Activated CD4-positive, CD25-positive, alpha-beta regulatory T cell treated with anti-CD3 and anti-CD28 coated beads, Interleukin-2, amount 50 U/mL, for 16 hours (primary cell): ENCODE measurements around the gene FADS1.

Experiments used
- DNase-seq: peaks from one replicate; pipeline ENCODE4 v3.0.0-alpha.2; 2020; ENCODE audit warnings: low read depth, low spot score

The FADS1 gene

DNA sequence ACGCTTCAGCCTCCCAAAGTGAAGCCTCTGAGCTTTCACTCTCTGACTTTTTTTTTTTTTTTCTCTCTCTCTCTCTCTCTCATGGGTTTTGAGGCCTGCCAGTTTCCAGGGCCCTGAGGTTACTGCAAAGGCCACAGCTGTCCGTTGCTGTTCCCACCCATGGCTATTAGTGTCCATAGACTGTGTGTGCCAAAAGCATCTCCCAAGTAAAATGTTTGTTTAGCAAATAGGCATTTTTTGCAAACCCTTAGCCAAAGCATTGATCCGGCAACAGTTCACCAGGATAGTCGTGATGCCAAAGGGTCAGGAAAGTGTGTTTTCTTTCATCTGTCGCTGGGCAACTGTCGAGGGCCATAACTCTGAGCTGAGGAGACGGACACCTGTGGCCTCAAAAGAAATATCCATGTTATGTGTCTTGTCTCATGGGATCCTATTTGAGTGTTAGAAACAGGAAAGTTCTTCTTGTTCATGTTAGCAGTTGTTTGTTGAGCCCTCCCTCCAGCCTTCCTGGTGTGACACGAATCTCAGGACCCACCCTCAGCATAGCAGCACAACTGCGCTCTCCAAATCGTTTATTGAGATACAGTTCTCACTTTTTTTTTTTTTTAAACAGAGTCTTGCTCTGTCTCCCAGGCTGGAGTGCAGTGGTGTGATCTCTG lies 29.7 kb upstream of the FADS1 start:
- DNase-seq, result no peak

DNA sequence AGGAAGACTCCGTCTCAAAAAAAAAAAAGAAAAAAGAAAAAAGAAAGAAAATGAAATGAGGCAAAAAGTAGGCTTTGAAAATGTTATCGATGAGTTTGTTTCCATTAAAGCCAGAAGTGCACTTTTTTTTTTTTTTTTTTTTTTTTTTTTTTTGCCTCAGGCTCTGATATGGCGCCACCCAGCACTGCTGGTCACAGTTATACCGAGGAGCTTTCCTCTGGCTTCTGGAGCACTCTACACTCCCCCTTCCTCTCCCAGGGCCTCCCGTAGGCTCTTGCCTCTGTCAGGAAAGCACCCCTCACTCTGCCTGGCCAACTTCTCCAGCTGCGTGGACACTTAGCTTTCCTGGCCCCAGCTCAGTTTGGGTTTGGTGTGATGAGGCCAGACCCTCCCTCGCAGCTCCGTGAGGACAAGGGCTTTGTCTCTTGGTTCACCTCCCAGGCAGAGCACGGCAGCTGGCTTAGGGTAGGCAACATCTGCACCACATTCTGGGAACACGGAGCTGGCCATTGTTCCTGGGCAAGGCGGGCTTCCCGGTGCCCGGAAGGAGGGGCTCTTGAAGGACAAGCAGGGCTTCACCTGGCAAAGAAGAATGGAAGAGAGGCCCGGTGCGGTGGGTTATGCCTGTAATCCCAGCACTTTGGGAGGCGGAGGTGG lies 28.2 kb upstream of the FADS1 start:
- DNase-seq, result no peak

DNA sequence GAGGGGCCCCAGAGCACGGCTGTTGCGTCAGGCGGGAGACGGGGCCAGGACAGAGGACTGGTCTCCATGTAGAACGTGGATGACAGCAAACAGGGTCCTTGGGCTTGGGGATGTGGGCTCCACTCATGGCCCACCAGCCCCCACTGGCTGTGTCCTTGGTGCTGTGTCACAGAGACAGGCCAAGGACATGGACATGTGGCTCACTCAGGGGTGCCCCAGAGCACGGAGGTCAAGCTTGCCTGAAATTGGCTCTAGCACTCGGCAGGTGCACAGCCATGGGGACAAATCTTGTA lies 25.7 kb upstream of the FADS1 start:
- no peak for DNase-seq

DNA sequence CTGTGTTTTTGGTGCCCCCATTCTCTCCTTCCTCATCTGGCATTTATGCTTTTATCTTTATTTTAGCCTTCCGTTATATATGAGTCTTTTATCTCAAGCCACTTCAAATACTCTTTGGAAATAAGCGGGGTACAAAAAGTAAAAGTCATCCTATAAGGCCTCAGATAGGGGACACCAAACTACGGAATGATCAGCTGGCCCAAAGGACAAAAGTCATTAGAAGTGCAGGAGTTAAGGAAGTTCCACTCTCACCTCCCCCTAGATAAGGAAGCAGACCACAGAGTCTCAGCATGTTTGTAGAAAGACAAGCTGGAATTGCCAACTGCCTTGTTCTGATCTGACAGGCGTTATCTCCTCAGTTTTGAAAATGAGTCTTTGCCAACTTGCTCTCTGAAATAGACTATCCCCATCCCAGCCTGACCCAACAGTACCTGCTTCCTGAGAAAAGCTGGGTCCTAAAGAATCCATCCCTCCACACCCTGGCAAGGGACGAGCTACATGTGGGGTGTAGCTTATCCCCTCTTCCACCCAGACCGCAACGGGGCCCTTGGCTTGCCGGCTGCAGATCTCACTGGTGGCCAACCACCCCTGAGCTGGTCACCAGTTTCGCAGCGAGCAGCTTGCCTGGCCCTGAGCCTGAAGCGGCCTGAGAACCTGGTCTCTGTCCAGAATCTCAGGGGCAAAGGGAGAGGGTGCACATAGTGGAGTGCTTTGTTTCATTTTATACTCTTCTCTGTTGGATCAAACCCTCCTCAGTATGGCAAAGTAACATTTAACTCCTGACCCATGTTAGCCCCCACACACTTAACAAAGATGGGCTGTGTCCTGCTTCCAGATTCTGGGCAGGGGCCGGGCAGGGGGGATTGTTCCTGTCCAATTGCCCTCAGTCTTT lies 25.1 kb upstream of the FADS1 start:
- no peak for DNase-seq

DNA sequence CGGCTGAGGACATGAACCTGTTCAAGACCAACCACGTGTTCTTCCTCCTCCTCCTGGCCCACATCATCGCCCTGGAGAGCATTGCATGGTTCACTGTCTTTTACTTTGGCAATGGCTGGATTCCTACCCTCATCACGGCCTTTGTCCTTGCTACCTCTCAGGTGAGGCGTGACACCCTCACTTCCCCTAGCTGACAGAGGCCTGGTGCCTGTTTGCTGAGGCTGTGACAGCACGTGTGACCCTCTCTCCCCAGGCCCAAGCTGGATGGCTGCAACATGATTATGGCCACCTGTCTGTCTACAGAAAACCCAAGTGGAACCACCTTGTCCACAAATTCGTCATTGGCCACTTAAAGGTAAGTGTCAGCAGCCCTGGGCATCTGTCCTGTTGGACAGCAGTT lies 23.6 kb upstream of the FADS1 start:
- no peak for DNase-seq

DNA sequence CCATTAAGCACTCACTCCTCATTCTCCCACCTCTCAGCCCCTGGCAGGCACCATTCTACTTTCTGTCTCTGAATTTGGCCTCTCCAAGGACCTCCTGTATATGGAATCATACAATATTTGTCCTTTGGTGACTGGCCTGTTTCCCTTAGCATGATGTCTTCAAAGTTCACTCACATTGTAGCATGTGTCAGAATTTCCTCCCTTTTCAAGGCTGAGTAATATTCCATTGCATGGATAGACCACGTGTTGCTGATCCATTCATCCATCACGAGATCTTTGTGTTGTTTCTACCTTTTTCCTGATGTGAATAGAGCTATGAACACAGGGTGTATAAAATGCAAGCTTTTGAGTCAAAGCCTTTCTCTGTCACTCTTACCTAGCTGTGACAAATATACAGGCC lies 22.9 kb upstream of the FADS1 start:
- no peak for DNase-seq

DNA sequence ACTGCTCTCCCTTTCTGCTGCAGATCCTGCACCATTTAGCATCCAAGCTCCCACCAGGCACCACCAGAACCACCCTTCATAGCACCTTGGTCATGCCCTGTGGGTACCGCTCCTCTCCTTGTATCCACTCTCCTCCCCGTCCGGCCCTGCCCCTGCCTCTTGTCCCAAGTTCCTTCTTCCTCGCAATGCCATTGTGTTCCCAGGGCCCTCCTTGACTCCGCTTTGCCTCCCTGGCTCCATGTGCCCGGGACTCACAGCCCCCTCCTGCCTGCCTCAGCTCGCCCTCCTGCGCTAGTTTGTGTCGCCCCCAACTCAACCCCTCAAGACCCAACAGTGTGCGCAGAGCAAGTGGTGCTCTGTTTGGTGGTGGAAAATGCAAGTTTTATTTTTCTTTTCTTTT lies 22.1 kb upstream of the FADS1 start:
- no peak for DNase-seq

DNA sequence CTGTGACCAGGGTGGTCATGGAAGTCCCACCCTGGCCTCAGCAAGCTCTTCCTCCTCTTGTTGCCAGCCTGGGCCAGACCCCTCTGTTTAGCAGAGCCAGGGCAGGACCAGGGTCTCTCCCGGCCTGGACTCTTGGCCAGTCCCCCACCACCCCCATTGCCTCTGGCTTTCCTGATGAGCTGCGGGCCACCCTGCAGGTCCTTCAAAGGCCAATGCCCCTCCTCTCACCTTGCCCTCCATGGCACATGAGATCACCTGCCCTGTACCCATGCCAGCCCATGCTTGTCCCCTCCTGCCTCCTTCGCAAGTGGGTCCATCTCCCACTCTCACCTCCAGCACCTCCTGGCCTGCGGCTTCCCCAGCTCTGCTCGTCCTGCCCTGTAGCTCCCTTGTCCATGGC lies 21.7 kb upstream of the FADS1 start:
- DNase-seq, result no peak

DNA sequence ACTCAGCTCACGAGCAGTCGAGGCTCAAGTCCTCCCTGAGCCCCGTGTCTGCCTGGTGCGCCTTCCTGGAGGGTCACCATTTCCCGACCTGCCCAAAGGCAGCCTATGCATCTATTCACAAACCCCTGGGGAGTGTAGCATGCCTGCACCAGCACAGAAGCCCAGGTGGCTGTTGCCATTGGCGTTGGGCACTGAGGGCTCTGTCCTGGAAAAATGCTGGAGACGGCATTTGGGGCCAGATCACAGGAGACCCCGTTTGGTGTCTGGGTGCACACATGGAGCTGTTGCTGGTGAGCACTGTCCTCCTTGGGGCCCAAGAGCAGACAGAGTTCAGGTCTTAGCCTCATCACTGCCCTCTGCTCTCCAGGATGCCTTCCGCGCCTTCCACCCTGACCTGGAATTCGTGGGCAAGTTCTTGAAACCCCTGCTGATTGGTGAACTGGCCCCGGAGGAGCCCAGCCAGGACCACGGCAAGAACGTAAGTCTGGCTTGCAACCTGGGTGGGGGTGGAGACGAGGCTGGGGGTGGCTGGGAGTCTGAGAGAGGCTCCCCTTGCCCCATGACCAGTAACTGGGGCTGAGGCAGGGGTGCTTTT lies 20.7 kb upstream of the FADS1 start:
- no peak for DNase-seq

DNA sequence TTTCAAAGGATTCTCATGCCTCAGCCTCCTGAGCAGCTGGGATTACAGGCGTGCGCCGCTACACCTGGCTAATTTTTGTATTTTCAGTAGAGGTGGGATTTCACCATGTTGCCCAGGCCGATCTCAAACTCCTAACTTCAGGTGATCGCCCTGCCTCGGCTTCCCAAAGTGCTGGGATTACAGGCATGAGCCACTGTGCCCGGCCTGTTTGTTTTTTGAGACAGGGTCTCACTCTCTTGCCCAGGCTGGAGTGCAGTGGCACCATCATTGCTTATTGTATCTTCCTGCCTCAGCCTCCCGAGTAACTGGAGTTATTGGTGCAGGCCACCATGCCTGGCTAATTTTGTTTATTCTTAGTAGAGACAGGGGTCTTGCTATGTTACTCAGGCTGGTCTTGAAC lies 19.4 kb upstream of the FADS1 start:
- no peak for DNase-seq

DNA sequence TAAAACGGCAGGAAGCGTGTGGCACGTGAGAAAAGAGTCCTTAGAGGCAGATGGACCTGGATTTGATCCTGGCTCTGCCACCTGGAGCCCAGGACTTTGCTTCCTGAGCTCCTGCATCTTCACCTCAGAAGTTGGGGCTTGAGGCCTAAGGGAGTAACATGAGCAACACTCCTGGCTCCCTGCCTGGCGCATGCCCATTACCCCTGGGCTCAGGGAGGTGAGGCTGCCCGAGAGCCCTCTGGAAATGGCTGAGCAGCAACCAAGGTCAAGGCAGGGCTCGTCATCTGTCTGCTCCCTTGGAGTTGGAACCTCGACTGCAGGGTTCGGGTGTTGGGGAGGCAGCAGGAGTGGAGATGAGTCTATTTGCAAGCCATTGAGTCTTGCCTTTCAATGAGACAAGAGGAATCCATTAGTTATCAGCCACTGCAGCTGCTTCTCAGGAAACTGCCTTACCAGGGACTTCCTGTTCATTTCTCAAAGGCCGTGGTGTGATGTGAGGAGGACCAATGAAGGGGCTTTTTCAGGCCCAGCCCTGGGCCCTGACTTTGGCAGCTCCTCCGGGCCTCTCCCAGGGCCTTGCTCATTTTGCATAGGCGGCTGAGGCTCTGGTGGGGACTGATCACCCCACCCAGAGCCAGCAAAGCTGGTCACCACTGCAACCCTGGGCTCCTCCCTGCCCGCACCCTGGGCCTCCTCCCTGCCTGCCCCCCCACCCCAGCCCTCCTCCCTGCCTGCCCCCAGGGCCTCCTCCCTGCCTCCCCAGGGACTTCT lies 17.7 kb upstream of the FADS1 start:
- no peak for DNase-seq

DNA sequence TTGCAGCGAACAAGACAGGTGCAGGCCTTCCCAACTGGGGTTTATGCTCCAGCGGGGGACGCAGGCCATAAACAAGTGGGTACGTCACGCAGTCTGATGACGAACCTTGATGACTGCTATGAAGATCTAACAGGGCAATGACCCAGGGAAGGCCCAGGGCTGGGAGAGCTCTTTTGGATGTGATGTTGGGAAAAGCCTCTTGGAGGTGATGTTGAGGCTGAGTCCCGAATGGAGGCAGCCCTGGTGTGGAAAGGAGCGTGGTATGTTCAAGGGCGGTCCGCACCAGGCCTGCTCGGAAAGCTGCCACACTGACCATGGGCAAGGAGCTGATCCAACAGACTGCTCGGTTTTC lies 17.1 kb upstream of the FADS1 start:
- no peak for DNase-seq

DNA sequence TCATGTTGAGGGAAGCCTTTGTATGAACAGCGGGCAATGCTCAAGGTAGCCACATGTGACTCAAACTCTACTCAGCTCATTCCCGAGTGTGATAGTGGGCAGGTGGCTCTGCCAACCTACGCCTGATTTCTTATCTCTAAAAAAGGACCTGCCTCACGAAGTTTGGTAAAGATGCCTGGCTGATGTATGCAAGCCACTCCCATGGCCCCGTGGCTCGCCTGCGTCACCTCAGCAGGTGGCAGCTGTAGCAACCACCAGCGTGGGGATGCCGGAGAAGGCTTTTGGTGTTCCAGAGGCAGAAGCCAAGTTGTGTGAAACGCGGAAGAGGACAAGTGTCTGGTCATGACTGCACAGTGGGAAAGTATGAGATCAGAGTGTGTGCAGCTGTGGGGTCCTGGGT lies 16.7 kb upstream of the FADS1 start:
- DNase-seq, result no peak

DNA sequence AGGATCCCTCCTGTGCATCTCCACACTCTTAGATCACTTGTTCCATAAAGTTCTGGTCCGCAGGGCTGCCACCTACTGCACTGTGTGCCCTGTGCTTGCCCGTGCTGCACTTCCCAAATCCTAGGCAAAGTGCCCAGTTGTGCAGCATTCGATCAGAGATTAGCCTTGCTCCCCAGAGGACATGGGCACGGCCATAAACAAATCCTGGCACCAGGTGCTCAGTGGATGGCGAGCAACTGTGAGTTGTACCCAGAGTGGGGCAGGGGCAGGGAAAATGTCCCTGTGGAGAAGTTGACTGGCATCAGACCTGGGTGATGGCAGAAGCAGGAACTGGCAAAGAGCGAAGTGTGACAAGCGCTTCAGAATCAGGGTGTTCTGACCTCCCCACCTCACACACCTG lies 16.0 kb upstream of the FADS1 start:
- DNase-seq, result no peak

DNA sequence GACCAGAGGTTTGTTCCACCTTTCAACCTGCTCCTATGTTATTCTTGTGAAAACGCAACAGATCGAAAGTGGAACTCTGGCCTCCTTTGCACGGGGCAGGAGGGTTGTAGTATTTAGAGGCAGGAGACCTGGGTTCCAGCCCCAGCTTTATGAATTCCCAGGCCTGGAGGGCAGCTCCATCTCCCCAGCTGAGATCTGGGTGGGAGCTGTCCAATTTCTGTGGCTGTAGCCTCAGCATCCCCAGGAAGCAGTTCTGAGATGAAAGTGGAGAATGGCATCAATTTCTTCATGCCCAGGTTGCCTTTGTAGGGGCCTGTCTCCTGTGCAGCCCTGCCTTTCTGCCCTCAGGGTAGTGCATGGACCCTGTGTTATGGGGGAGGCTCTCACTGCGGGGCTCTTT lies 15.4 kb upstream of the FADS1 start:
- no peak for DNase-seq

DNA sequence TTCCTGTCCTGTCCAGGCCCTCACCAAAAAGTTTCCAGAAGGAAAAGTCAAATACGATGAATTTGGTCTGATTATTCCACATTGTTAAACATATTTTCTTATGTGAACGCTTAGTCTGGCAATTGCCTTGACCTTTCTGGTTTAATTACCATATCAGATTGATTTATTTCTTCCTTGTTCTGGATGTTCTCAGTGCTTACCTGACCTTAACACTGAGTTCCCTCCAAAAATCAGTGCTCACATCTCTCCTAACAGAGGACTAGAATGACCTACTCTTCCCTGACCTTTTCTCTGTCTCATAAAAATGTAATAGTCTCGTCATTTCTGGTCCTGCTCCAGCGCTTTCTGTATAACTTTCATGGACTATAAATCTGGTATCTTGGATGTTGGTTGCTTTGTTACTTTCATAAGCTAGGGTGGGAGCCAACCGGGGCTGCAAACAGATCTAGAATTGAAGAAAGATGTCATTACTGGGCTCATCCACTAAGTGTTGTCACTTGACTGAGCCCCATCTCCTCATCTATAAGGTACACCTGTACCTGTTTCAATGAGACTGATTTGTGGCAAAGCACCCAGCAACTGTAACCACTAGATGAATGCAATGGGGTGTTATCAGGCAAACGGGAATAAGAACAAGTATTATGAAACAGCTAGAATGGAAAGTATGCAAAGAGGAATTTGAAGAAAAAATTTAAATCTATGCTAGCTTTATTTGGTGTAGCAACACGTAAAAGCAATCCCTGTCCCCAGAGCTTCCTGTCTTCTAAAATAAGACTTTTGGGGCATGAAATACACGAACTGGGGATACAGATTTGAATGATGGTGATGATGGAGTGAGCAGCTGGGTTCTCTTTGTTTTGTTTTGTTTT lies 13.7 kb upstream of the FADS1 start:
- no peak for DNase-seq

DNA sequence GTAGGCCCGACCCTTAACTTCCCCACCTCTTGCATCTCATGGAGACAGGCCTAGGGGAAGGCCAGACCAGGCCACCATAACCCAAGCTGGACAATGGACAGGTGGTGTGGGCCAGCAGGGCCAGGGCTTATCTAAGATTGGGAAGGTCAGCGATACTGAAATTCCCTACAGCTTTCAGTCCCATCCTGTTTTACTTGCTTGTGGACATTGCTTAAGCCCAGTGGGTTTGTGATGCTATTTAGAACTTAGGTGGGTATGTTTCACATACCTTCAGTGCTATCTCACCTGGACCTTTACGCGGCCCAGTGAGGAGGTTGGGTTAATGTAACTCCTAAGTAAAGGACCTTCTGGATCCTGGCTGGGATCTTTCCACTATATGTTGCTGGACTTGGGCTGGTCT lies 13.0 kb upstream of the FADS1 start:
- no peak for DNase-seq

DNA sequence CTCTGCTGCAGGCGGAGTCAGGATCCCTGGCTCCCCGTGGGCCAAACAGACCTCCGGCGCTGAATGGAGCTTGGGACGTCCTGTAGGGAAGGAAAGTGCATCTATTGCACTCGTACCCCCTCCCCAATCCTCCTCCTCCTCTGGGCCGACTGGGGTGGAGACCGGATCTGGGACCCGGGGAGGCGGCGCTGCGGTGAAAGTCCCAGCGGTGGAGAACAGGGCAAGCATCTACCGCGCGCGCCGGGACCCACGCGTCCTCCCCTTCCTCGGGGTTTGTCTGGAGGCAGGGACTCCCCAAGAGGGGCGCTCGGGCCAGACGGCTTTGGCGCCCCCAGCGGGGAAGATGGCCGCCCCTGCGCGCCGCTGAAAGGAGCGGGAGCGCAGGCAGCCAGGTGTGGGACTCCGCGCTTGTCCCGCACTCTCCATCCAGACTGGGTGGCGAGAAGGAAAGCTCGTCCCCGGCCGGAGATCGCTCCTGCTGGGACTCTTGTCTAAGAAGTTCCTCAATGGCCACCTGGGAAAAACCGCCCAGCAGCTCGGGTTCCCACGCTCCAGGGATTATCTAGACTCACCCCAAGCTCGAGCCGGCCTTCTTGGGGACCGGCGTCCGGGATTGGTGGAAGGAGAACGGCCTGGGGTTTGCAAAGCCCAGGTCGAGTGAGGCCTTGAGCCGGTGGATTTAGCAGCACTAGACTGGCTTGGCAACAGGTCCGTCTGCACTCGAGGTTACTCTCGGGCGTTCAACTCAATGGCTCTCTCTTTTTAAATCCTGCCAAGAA lies 12.0 kb upstream of the FADS1 start:
- DNase-seq, result no peak

DNA sequence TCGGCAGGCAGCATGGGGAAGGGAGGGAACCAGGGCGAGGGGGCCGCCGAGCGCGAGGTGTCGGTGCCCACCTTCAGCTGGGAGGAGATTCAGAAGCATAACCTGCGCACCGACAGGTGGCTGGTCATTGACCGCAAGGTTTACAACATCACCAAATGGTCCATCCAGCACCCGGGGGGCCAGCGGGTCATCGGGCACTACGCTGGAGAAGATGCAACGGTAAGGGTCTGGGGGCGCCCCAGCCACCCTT lies 11.5 kb upstream of the FADS1 start:
- DNase-seq, result no peak

DNA sequence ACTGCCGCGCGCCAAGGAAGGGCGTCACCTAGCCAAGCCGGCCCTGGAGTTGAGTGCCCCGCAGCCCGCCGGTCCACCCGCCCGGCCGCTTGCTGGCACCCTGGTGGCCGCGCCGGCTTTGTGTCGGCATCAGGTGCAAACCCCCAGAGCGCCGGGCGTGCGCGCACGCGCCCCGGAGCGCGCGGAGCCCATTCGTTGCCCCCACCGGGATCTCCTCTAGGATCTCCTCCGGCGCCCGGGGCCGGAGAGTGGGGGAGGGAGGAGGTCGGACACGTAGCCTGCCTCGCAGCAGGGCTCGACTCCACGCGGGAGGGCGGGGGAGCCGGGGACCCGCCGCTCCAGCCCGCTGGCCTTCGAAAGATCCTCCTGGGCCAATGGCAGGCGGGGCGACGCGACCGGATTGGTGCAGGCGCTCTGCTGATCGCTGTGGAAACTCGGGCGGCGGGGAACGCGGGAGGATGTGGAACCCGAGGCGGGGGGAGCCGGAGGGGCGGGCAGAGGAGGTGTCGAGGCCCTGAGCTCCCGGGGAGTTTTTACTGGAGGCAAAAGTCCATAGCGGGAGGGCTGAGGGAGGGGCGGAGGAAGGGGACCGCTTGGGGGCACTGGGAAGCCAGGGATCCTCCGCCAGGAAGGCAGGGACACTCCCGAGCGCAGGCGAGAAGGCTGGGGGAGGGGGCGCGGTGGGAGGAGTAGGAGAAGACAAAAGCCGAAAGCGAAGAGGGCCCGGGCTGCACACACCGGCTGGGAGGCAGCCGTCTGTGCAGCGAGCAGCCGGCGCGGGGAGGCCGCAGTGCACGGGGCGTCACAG lies 11.0 kb upstream of the FADS1 start, which contains the start of gene FADS2:
Gene FADS2, plus strand, starts transcription at position 730 of the 808 bp plus-strand sequence. CDS start 91 bp downstream, outside the sequence.
- DNase-seq, result no peak
